WTC11 (cell line): Measurements from ENCODE around the gene ATP6V1A. TPM values are rescaled to one million over a fixed set of nuclear protein-coding genes. Genes with fewer than 3 reads are reported as not detected.

Source experiments
- ATAC-seq: fragments of 200-7000 bp; cut with Tn5 transposase; 2 replicates; pipeline ENCODE4 v1.10.0; 2021; ENCODE audit warnings: mild to moderate bottlenecking, moderate library complexity
- CTCF ChIA-PET: fragments of 300-600 bp; sonication (Branson Sonifier 250); formaldehyde crosslinking; loops from one replicate; lab custom pipeline; 2021; ENCODE audit warnings: antibody characterized with exemption; lab: Charles Lee
- POLR2A ChIA-PET: fragments of 350-600 bp; sonication (Branson Sonifier 250); formaldehyde crosslinking; loops from one replicate; lab custom pipeline; 2021; ENCODE audit warnings: antibody characterized with exemption; lab: Charles Lee
- DNase-seq: peaks from one replicate; pipeline ENCODE4 v3.0.0; 2021; ENCODE audit warnings: low spot score
- H3K27ac Mint-ChIP-seq: 2 replicates; pipeline ENCODE4 v1.8.0; 2021; ENCODE audit warnings: mixed read lengths
- H3K27me3 Mint-ChIP-seq: 2 replicates; pipeline ENCODE4 v1.8.0; 2021; ENCODE audit warnings: low read depth, mild to moderate bottlenecking, moderate library complexity, mixed read lengths
- H3K36me3 Mint-ChIP-seq: 2 replicates; pipeline ENCODE4 v1.8.0; 2021; ENCODE audit warnings: mixed read lengths
- H3K4me1 Mint-ChIP-seq: 2 replicates; pipeline ENCODE4 v1.8.0; 2022; ENCODE audit warnings: mixed read lengths
- H3K4me3 Mint-ChIP-seq: 2 replicates; pipeline ENCODE4 v1.8.0; 2021; ENCODE audit warnings: mild to moderate bottlenecking, moderate library complexity, mixed read lengths
- H3K9me3 Mint-ChIP-seq: 2 replicates; pipeline ENCODE4 v1.8.0; 2021; ENCODE audit warnings: mixed read lengths
- CREB1 ChIP-seq: sonication (generic); formaldehyde crosslinking; IDR thresholded peaks from 2 replicates; pipeline ENCODE4 v1.8.0; 2023; ENCODE audit warnings: mild to moderate bottlenecking, missing genetic modification reagents
- EMX1 ChIP-seq: fragments of 250-450 bp; sonication (Bioruptor Pico); IDR thresholded peaks from 2 replicates; pipeline ENCODE4 v1.8.0; 2021; ENCODE audit warnings: mild to moderate bottlenecking
- ESRRA ChIP-seq: sonication (generic); formaldehyde crosslinking; IDR thresholded peaks from 2 replicates; pipeline ENCODE4 v1.8.1; 2022; ENCODE audit warnings: mild to moderate bottlenecking, missing genetic modification reagents, borderline replicate concordance
- JUN ChIP-seq: sonication (generic); formaldehyde crosslinking; IDR thresholded peaks from 2 replicates; pipeline ENCODE4 v1.8.0; 2023; ENCODE audit warnings: mild to moderate bottlenecking, missing genetic modification reagents
- MXD4 ChIP-seq: fragments of 250-450 bp; sonication (Bioruptor Pico); IDR thresholded peaks from 2 replicates; pipeline ENCODE4 v1.8.0; 2021; ENCODE audit warnings: mild to moderate bottlenecking, moderate library complexity, borderline replicate concordance
- MYBL2 ChIP-seq: sonication (generic); formaldehyde crosslinking; IDR thresholded peaks from 2 replicates; pipeline ENCODE4 v1.8.1; 2023; ENCODE audit warnings: mild to moderate bottlenecking, moderate library complexity, missing genetic modification reagents
- NFATC4 ChIP-seq: fragments of 250-450 bp; sonication (Bioruptor Pico); IDR thresholded peaks from 2 replicates; pipeline ENCODE4 v1.9.0; 2021; ENCODE audit warnings: mild to moderate bottlenecking
- NR1H2 ChIP-seq: sonication (generic); formaldehyde crosslinking; IDR thresholded peaks from 2 replicates; pipeline ENCODE4 v1.9.0; 2021; ENCODE audit warnings: mild to moderate bottlenecking, moderate library complexity, missing genetic modification reagents
- ZBTB21 ChIP-seq: sonication (generic); formaldehyde crosslinking; IDR thresholded peaks from 2 replicates; pipeline ENCODE4 v1.8.1; 2023; ENCODE audit warnings: mild to moderate bottlenecking, missing genetic modification reagents, borderline replicate concordance
- ZNF416 ChIP-seq: fragments of 250-450 bp; sonication (Bioruptor Pico); IDR thresholded peaks from 2 replicates; pipeline ENCODE4 v1.9.0; 2021; ENCODE audit warnings: mild to moderate bottlenecking, inconsistent platforms
- total RNA-seq: library from RNA; stranded (reverse); gene quantifications from 3 replicates; pipeline ENCODE4 v1.2.3, GENCODE V29; 2021
- TF ChIP-seq, protein P1 (sequence below): fragments of 200-600 bp; IDR thresholded peaks from 2 replicates; pipeline ENCODE4 v1.8.0; 2022; ENCODE audit warnings: antibody characterized with exemption
- TF ChIP-seq, protein P2 (sequence below): fragments of 250-450 bp; sonication (Bioruptor Pico); conservative IDR thresholded peaks from 2 replicates; pipeline ENCODE4 v1.9.0; 2021; ENCODE audit warnings: mild to moderate bottlenecking
- TF ChIP-seq, protein P3 (sequence below): sonication (generic); formaldehyde crosslinking; IDR thresholded peaks from 2 replicates; pipeline ENCODE4 v1.8.0; 2022; ENCODE audit warnings: mild to moderate bottlenecking, missing genetic modification reagents
- TF ChIP-seq, protein P4 (sequence below): sonication (generic); formaldehyde crosslinking; conservative IDR thresholded peaks from 2 replicates; pipeline ENCODE4 v1.8.1; 2023; ENCODE audit warnings: mild to moderate bottlenecking, low read depth, missing genetic modification reagents, moderate library complexity
- TF ChIP-seq, protein P5 (sequence below): fragments of 250-450 bp; sonication (Bioruptor Pico); IDR thresholded peaks from 2 replicates; pipeline ENCODE4 v1.8.0; 2021; ENCODE audit warnings: mild to moderate bottlenecking
- TF ChIP-seq, protein P6 (sequence below): fragments of 250-450 bp; sonication (Bioruptor Pico); IDR thresholded peaks from 2 replicates; pipeline ENCODE4 v1.9.0; 2021; ENCODE audit warnings: mild to moderate bottlenecking
- TF ChIP-seq, protein P7 (sequence below): fragments of 250-450 bp; sonication (Bioruptor Pico); IDR thresholded peaks from 2 replicates; pipeline ENCODE4 v1.9.0; 2021; ENCODE audit warnings: mild to moderate bottlenecking
- TF ChIP-seq, protein P8 (sequence below): sonication (generic); formaldehyde crosslinking; IDR thresholded peaks from 2 replicates; pipeline ENCODE4 v1.8.1; 2023; ENCODE audit warnings: mild to moderate bottlenecking, moderate library complexity, missing genetic modification reagents
- TF ChIP-seq, protein P9 (sequence below): sonication (generic); formaldehyde crosslinking; IDR thresholded peaks from 2 replicates; pipeline ENCODE4 v1.8.1; 2023; ENCODE audit warnings: mild to moderate bottlenecking, missing genetic modification reagents

Gene ATP6V1A
- total RNA-seq, 1 experiment from 2014 or later, result 90.7 TPM

DNA sequence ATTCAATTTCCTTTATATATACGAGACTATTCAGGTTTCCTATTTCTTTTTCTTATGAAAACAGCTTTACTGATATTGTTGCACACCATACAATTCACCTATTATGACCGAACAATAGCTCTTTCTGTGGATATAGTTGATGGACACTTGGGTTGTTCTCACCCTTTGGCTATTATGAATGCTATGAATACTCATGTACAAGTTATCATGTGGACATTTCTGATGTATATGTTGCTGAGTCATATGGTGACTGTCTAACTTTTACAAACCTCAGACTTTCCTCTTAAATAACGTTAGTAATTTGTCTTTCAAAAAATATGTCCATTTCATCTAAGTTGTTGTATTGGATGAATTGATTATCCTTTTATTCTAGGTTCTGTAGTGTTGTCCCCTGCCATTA, 34.7 kb upstream of the ATP6V1A start (continued):
- TF ChIP-seq JUN (CRISPR knock-in tag) (no peak), ESRRA (no peak)
- TF ChIP-seq, protein P1, sequence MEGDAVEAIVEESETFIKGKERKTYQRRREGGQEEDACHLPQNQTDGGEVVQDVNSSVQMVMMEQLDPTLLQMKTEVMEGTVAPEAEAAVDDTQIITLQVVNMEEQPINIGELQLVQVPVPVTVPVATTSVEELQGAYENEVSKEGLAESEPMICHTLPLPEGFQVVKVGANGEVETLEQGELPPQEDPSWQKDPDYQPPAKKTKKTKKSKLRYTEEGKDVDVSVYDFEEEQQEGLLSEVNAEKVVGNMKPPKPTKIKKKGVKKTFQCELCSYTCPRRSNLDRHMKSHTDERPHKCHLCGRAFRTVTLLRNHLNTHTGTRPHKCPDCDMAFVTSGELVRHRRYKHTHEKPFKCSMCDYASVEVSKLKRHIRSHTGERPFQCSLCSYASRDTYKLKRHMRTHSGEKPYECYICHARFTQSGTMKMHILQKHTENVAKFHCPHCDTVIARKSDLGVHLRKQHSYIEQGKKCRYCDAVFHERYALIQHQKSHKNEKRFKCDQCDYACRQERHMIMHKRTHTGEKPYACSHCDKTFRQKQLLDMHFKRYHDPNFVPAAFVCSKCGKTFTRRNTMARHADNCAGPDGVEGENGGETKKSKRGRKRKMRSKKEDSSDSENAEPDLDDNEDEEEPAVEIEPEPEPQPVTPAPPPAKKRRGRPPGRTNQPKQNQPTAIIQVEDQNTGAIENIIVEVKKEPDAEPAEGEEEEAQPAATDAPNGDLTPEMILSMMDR, result no peak

DNA sequence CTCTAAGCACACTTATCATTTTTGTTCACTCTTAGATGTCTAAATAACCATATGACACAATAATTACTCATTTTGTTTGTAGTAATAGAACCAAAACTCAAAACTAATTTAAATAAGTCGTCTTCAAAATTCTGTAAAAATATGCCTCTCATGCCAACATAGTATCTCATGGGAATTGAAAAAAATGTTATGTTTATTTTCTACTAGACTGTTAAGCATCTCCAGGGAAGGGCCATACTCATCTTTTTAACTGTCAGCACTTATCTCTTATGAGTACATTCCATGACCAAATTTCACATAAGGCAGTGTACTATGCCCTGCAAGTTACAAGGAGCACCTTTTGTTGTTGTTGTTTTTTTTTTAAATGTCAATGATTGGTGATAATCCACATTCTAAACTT, 32.1 kb upstream of the ATP6V1A start:
- DNase-seq (no peak), ATAC-seq (no peak)
- Mint-ChIP-seq H3K4me1 (no peaks in the 10 kb centered on the region), H3K27me3 (no peaks in the 10 kb centered on the region), H3K4me3 (no peak overlapping the region), H3K9me3 (no peaks in the 10 kb centered on the region), H3K36me3 (peaks cover 11% of the 10 kb centered on the region), H3K27ac (peak overlapping the region; percentile 10; the same call in 1 of the 2 replicates)
- TF ChIP-seq, protein P2, sequence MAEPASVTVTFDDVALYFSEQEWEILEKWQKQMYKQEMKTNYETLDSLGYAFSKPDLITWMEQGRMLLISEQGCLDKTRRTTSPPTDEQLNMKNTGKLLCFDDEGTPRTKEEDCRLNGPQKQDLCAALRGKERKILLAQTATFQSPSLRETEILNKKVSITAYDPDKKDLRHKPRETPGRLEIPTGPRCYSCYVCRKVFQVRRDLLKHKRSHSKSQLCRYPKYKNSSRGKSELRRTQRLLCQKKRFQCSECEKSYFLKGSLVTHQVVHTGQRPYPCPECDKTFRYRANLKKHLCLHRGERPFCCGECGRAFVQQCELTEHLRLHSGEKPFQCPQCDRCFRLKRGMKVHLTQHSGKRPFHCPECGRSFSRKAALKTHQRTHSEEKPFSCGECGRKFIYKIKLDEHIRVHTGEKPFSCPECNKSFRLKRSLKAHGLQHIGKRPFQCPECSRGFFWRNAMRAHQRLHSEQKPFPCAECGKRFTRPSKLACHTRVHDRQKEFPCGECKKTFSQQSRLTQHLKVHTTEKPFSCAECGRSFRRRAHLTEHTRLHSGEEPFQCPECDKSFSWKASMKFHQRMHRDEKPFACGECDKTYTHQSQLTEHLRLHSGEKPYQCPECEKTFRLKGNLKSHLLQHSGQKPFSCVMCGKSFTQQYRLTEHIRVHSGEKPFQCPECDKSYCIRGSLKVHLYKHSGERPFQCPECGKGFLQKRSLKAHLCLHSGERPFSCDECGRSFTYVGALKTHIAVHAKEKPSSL (CRISPR knock-in tag), result no peak
- TF ChIP-seq, protein P3, sequence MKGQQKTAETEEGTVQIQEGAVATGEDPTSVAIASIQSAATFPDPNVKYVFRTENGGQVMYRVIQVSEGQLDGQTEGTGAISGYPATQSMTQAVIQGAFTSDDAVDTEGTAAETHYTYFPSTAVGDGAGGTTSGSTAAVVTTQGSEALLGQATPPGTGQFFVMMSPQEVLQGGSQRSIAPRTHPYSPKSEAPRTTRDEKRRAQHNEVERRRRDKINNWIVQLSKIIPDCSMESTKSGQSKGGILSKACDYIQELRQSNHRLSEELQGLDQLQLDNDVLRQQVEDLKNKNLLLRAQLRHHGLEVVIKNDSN, result no peak
- TF ChIP-seq, protein P4, sequence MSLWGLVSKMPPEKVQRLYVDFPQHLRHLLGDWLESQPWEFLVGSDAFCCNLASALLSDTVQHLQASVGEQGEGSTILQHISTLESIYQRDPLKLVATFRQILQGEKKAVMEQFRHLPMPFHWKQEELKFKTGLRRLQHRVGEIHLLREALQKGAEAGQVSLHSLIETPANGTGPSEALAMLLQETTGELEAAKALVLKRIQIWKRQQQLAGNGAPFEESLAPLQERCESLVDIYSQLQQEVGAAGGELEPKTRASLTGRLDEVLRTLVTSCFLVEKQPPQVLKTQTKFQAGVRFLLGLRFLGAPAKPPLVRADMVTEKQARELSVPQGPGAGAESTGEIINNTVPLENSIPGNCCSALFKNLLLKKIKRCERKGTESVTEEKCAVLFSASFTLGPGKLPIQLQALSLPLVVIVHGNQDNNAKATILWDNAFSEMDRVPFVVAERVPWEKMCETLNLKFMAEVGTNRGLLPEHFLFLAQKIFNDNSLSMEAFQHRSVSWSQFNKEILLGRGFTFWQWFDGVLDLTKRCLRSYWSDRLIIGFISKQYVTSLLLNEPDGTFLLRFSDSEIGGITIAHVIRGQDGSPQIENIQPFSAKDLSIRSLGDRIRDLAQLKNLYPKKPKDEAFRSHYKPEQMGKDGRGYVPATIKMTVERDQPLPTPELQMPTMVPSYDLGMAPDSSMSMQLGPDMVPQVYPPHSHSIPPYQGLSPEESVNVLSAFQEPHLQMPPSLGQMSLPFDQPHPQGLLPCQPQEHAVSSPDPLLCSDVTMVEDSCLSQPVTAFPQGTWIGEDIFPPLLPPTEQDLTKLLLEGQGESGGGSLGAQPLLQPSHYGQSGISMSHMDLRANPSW, result no peak
- no peak for TF ChIP-seq ZBTB21 (CRISPR knock-in tag)
- TF ChIP-seq ZNF416 (CRISPR knock-in tag), result no peak
- TF ChIP-seq MXD4 (CRISPR knock-in tag), result no peak
- no peak for TF ChIP-seq MYBL2
- TF ChIP-seq, protein P5, sequence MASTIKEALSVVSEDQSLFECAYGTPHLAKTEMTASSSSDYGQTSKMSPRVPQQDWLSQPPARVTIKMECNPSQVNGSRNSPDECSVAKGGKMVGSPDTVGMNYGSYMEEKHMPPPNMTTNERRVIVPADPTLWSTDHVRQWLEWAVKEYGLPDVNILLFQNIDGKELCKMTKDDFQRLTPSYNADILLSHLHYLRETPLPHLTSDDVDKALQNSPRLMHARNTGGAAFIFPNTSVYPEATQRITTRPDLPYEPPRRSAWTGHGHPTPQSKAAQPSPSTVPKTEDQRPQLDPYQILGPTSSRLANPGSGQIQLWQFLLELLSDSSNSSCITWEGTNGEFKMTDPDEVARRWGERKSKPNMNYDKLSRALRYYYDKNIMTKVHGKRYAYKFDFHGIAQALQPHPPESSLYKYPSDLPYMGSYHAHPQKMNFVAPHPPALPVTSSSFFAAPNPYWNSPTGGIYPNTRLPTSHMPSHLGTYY (CRISPR knock-in tag), result no peak
- no peak for TF ChIP-seq NFATC4 (CRISPR knock-in tag)
- no peak for TF ChIP-seq CREB1
- TF ChIP-seq, protein P6, sequence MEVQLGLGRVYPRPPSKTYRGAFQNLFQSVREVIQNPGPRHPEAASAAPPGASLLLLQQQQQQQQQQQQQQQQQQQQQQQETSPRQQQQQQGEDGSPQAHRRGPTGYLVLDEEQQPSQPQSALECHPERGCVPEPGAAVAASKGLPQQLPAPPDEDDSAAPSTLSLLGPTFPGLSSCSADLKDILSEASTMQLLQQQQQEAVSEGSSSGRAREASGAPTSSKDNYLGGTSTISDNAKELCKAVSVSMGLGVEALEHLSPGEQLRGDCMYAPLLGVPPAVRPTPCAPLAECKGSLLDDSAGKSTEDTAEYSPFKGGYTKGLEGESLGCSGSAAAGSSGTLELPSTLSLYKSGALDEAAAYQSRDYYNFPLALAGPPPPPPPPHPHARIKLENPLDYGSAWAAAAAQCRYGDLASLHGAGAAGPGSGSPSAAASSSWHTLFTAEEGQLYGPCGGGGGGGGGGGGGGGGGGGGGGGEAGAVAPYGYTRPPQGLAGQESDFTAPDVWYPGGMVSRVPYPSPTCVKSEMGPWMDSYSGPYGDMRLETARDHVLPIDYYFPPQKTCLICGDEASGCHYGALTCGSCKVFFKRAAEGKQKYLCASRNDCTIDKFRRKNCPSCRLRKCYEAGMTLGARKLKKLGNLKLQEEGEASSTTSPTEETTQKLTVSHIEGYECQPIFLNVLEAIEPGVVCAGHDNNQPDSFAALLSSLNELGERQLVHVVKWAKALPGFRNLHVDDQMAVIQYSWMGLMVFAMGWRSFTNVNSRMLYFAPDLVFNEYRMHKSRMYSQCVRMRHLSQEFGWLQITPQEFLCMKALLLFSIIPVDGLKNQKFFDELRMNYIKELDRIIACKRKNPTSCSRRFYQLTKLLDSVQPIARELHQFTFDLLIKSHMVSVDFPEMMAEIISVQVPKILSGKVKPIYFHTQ, result no peak
- no peak for TF ChIP-seq JUN (CRISPR knock-in tag)
- TF ChIP-seq, protein P7, sequence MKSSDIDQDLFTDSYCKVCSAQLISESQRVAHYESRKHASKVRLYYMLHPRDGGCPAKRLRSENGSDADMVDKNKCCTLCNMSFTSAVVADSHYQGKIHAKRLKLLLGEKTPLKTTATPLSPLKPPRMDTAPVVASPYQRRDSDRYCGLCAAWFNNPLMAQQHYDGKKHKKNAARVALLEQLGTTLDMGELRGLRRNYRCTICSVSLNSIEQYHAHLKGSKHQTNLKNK, result no peak
- no peak for TF ChIP-seq NR1H2 (CRISPR knock-in tag)
- TF ChIP-seq, protein P8, sequence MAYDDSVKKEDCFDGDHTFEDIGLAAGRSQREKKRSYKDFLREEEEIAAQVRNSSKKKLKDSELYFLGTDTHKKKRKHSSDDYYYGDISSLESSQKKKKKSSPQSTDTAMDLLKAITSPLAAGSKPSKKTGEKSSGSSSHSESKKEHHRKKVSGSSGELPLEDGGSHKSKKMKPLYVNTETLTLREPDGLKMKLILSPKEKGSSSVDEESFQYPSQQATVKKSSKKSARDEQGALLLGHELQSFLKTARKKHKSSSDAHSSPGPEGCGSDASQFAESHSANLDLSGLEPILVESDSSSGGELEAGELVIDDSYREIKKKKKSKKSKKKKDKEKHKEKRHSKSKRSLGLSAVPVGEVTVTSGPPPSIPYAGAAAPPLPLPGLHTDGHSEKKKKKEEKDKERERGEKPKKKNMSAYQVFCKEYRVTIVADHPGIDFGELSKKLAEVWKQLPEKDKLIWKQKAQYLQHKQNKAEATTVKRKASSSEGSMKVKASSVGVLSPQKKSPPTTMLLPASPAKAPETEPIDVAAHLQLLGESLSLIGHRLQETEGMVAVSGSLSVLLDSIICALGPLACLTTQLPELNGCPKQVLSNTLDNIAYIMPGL (CRISPR knock-in tag), result no peak
- TF ChIP-seq, protein P9, sequence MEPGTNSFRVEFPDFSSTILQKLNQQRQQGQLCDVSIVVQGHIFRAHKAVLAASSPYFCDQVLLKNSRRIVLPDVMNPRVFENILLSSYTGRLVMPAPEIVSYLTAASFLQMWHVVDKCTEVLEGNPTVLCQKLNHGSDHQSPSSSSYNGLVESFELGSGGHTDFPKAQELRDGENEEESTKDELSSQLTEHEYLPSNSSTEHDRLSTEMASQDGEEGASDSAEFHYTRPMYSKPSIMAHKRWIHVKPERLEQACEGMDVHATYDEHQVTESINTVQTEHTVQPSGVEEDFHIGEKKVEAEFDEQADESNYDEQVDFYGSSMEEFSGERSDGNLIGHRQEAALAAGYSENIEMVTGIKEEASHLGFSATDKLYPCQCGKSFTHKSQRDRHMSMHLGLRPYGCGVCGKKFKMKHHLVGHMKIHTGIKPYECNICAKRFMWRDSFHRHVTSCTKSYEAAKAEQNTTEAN (CRISPR knock-in tag), result no peak
- TF ChIP-seq EMX1, result no peak
- CTCF ChIA-PET, result no interaction called here
- POLR2A ChIA-PET, result no interaction called here
